HCT116 (cell line): ENCODE measurements around the gene COX10. TPM values are rescaled to one million over a fixed set of nuclear protein-coding genes. Genes with fewer than 3 reads are reported as not detected.

Source experiments
- ATAC-seq: fragments of 200-7000 bp; cut with Tn5 transposase; 2 replicates; pipeline ENCODE4 v1.9.1; 2020; ENCODE audit warnings: mild to moderate bottlenecking, moderate library complexity
- BruUV-seq: library from RNA; stranded (reverse); fragments of 400-500 nt; replicated peaks from 2 replicates; lab custom pipeline; 2021; lab: Mats Ljungman, UMichigan
- CTCF ChIA-PET: fragments of 300-600 bp; sonication (Branson Sonifier 250); formaldehyde crosslinking; loops from one replicate; lab custom pipeline; 2021; ENCODE audit warnings: antibody characterized with exemption; lab: Charles Lee
- POLR2A ChIA-PET: fragments of 300-600, 350-600 bp; sonication (Branson Sonifier 250); formaldehyde crosslinking; loops from one replicate; lab custom pipeline; 2021; ENCODE audit warnings: antibody characterized with exemption; lab: Charles Lee
- RAD21 ChIA-PET, 2 experiments: fragments of 300-600 bp; sonication (Branson Sonifier 250); formaldehyde crosslinking; loops; one replicate each; lab custom pipeline; 2023; ENCODE audit warnings: low total read pairs in 2 of 2; ENCODE audit not compliant: uncharacterized antibody in 2 of 2, unreplicated experiment in 2 of 2, low non-redundant PET in 1 of 2; lab: Charles Lee
- DNase-seq: peaks from one replicate; pipeline ENCODE4 v3.0.0-alpha.2; 2010; ENCODE audit warnings: low read depth, low spot score
- H2AFZ ChIP-seq: fragments of 200-600 bp; shearing (Covaris generic), sonication (generic); 2 replicates; pipeline ENCODE4 v1.6.1; 2017; ENCODE audit warnings: low read depth, mixed run types, mixed read lengths, antibody characterized with exemption, low read length; ENCODE audit not compliant: poor library complexity, severe bottlenecking
- H3K27ac ChIP-seq: 2 replicates; pipeline ENCODE4 v1.5.1; 2012; ENCODE audit warnings: low read depth, low read length
- H3K27me3 ChIP-seq: fragments of 200-600 bp; sonication (generic); 2 replicates; pipeline ENCODE4 v1.6.1; 2016; ENCODE audit warnings: mixed run types, low read length, mixed read lengths; ENCODE audit not compliant: insufficient read depth
- H3K36me3 ChIP-seq, 2 experiments: fragments of 200-500 bp in 1 of 2; fragments of 200-600 bp in 1 of 2; sonication (Bioruptor generic) in 1 of 2; sonication (generic) in 1 of 2; 2 replicates each; pipeline versions ENCODE4 v1.5.1 to v1.6.1; 2014 to 2016; ENCODE audit warnings: low read length in 2 of 2, inconsistent platforms in 1 of 2, mixed read lengths in 1 of 2, mixed run types in 1 of 2; ENCODE audit not compliant: insufficient read depth in 2 of 2, control insufficient read depth in 1 of 2
- H3K4me1 ChIP-seq, 2 experiments: fragments of 200-600 bp in 1 of 2; sonication (generic) in 1 of 2; 2 replicates each; pipeline versions ENCODE4 v1.5.1 to v1.6.1; 2012 to 2017; ENCODE audit warnings: low read length in 2 of 2, inconsistent platforms in 1 of 2, mild to moderate bottlenecking in 1 of 2, mixed read lengths in 1 of 2, mixed run types in 1 of 2, moderate library complexity in 1 of 2; ENCODE audit not compliant: insufficient read depth in 2 of 2, control insufficient read depth in 1 of 2
- H3K4me2 ChIP-seq: fragments of 200-600 bp; sonication (generic); 2 replicates; pipeline ENCODE4 v1.6.1; 2017; ENCODE audit warnings: mixed run types, low read length, mixed read lengths
- H3K4me3 ChIP-seq, 2 experiments: fragments of 200-600 bp in 1 of 2; sonication (generic) in 1 of 2; replicated peaks in 1 of 2; 2 replicates each; pipeline ENCODE4 v1.5.1; 2011 to 2016; ENCODE audit warnings: low read length in 2 of 2, control low read depth in 1 of 2, low read depth in 1 of 2, mild to moderate bottlenecking in 1 of 2, mixed read lengths in 1 of 2, mixed run types in 1 of 2
- H3K79me2 ChIP-seq: fragments of 200-600 bp; sonication (generic); 2 replicates; pipeline ENCODE4 v1.6.1; 2017; ENCODE audit warnings: mild to moderate bottlenecking, mixed run types, low read length, moderate library complexity, mixed read lengths; ENCODE audit not compliant: insufficient read depth
- H3K9ac ChIP-seq: fragments of 200-600 bp; sonication (generic); 2 replicates; pipeline ENCODE4 v1.6.1; 2016; ENCODE audit warnings: low read length, mixed read lengths
- H3K9me2 ChIP-seq: fragments of 200-600 bp; sonication (generic), shearing (Covaris generic); 2 replicates; pipeline ENCODE4 v1.6.1; 2017; ENCODE audit warnings: mixed run types, mild to moderate bottlenecking, moderate library complexity; ENCODE audit not compliant: insufficient read depth
- H3K9me3 ChIP-seq, 2 experiments: fragments of 200-500 bp in 1 of 2; fragments of 200-600 bp in 1 of 2; sonication (Bioruptor generic) in 1 of 2; sonication (generic) in 1 of 2; 2 replicates each; pipeline ENCODE4 v1.6.1; 2014 to 2017; ENCODE audit warnings: low read length in 2 of 2, mixed read lengths in 2 of 2, inconsistent platforms in 1 of 2, low read depth in 1 of 2, mild to moderate bottlenecking in 1 of 2, mixed run types in 1 of 2, moderate library complexity in 1 of 2; ENCODE audit not compliant: control insufficient read depth in 1 of 2, insufficient read depth in 1 of 2
- H4K20me1 ChIP-seq: fragments of 200-600 bp; sonication (generic), shearing (Covaris generic); 2 replicates; pipeline ENCODE4 v1.6.1; 2017; ENCODE audit warnings: mixed run types, mild to moderate bottlenecking, moderate library complexity; ENCODE audit not compliant: insufficient read depth
- CBX3 ChIP-seq: IDR thresholded peaks from 2 replicates; pipeline ENCODE4 v1.6.1; 2012; ENCODE audit warnings: low read depth
- CEBPB ChIP-seq: IDR thresholded peaks from 2 replicates; pipeline ENCODE4 v1.6.1; 2012; ENCODE audit warnings: low read depth
- CTCF ChIP-seq, 3 experiments: fragments of 200-600 bp in 1 of 3; sonication (generic) in 1 of 3; IDR thresholded peaks in 2 of 3; conservative IDR thresholded peaks in 1 of 3; 2 replicates each; pipeline ENCODE4 v1.5.1; 2012 to 2017; ENCODE audit warnings: low read depth in 2 of 3, low read length in 2 of 3, antibody characterized with exemption in 1 of 3, borderline replicate concordance in 1 of 3, control low read depth in 1 of 3, mild to moderate bottlenecking in 1 of 3, mixed read lengths in 1 of 3, mixed run types in 1 of 3, moderate library complexity in 1 of 3; ENCODE audit not compliant: insufficient read depth in 1 of 3
- EZH2phosphoT487 ChIP-seq: fragments of 200-600 bp; IDR thresholded peaks from 2 replicates; pipeline ENCODE4 v1.6.1; 2018; ENCODE audit warnings: antibody characterized with exemption, borderline replicate concordance
- FOSL1 ChIP-seq: IDR thresholded peaks from 2 replicates; pipeline ENCODE4 v1.6.1; 2012; ENCODE audit warnings: low read depth
- JUND ChIP-seq: IDR thresholded peaks from 2 replicates; pipeline ENCODE4 v1.6.1; 2012
- MAX ChIP-seq: IDR thresholded peaks from 2 replicates; pipeline ENCODE4 v1.6.1; 2012
- POLR2A ChIP-seq: IDR thresholded peaks from 2 replicates; pipeline ENCODE4 v1.7.0; 2011; ENCODE audit warnings: borderline replicate concordance; ENCODE audit not compliant: insufficient read depth, insufficient read length; ENCODE audit errors: extremely low read depth
- POLR2AphosphoS5 ChIP-seq: IDR thresholded peaks from 2 replicates; pipeline ENCODE4 v1.6.1; 2011; ENCODE audit warnings: mild to moderate bottlenecking, low read depth, low read length, moderate library complexity
- RAD21 ChIP-seq: IDR thresholded peaks from 2 replicates; pipeline ENCODE4 v1.6.1; 2012; ENCODE audit warnings: low read depth, mild to moderate bottlenecking
- REST ChIP-seq: IDR thresholded peaks from 2 replicates; pipeline ENCODE4 v1.6.1; 2012; ENCODE audit warnings: low read depth
- SIN3A ChIP-seq: IDR thresholded peaks from 2 replicates; pipeline ENCODE4 v1.6.1; 2012; ENCODE audit warnings: low read depth
- SP1 ChIP-seq: IDR thresholded peaks from 2 replicates; pipeline ENCODE4 v1.6.1; 2012; ENCODE audit warnings: low read depth
- SRF ChIP-seq: IDR thresholded peaks from 2 replicates; pipeline ENCODE4 v1.6.1; 2012; ENCODE audit warnings: low read depth
- TCF7L2 ChIP-seq: IDR thresholded peaks from 2 replicates; pipeline ENCODE4 v1.7.0; 2011; ENCODE audit warnings: borderline replicate concordance, inconsistent platforms; ENCODE audit not compliant: insufficient read depth, insufficient read length; ENCODE audit errors: extremely low read depth
- YY1 ChIP-seq: IDR thresholded peaks from 2 replicates; pipeline ENCODE4 v1.6.1; 2011; ENCODE audit warnings: low read length, low read depth, moderate library complexity, mild to moderate bottlenecking; ENCODE audit not compliant: insufficient replicate concordance; ENCODE audit errors: extremely low read depth
- ZFX ChIP-seq: fragments of 450-650 bp; IDR thresholded peaks from 2 replicates; pipeline ENCODE4 v1.6.1; 2017
- intact Hi-C: fragments of 100-400 bp; cut with micrococcal nuclease; formaldehyde crosslinking; loops from 2 replicates; pipeline ENCODE4 v1.10.0; 2022
- total RNA-seq: library from RNA; stranded (reverse); gene quantifications from one replicate; pipeline ENCODE4 v1.2.1, GENCODE V29; 2021; ENCODE audit not compliant: unreplicated experiment

Gene COX10
- total RNA-seq, 1 experiment from 2014 or later: 22.4 TPM

GRCh38 chr17:14205380-14205779, 136.1 kb downstream of the COX10 start:
- no peak overlapping the region for H3K27ac ChIP-seq
- BruUV-seq: no TSS peak
- intact Hi-C loops: no loop called here
- H3K9ac ChIP-seq: no peak overlapping the region
- no peak for TF ChIP-seq POLR2A
- ATAC-seq: no peak
- no peaks in the 10 kb centered on the region for H3K27me3 ChIP-seq
- H3K4me1 ChIP-seq: peaks cover 12 to 27% of the 10 kb centered on the region in 2 experiments
- no peak overlapping the region for H3K4me3 ChIP-seq
- no peak overlapping the region for H2AFZ ChIP-seq
- H3K9me2 ChIP-seq: no peaks in the 10 kb centered on the region
- RAD21 ChIA-PET: no interaction called here
- peaks cover 0 to 5% of the 10 kb centered on the region in 2 experiments; a peak in 1 of 4 replicates for H3K36me3 ChIP-seq
- CTCF ChIA-PET: no interaction called here
- peak overlapping the region; percentile 53 for H3K4me2 ChIP-seq
- H3K79me2 ChIP-seq: no peaks in the 10 kb centered on the region
- H4K20me1 ChIP-seq: no peaks in the 10 kb centered on the region
- POLR2A ChIA-PET: no interaction called here
- H3K9me3 ChIP-seq: no peaks in the 10 kb centered on the region
- no peak for DNase-seq

GRCh38 chr17:14205992-14206461, 136.7 kb downstream of the COX10 start:
- H3K4me3 ChIP-seq: no peak overlapping the region
- CTCF ChIA-PET: no interaction called here
- RAD21 ChIA-PET: no interaction called here
- H4K20me1 ChIP-seq: no peaks in the 10 kb centered on the region
- peak overlapping the region; percentile 10; the same call in 1 of the 2 replicates for H3K9ac ChIP-seq
- H3K4me1 ChIP-seq: peaks cover 12 to 27% of the 10 kb centered on the region in 2 experiments
- no peak overlapping the region for H2AFZ ChIP-seq
- TF ChIP-seq CEBPB (peak; percentile 68), REST (no peak), EZH2phosphoT487 (no peak), ZFX (no peak), SP1 (peak; percentile 77), RAD21 (peak; percentile 36), CTCF (IDR thresholded peaks at IDR 0.05 in 2 of 3, conservative IDR thresholded peaks at IDR 0.05 in 1 of 3; ENCODE audit: borderline replicate concordance in 1 of 3, insufficient read depth in 1 of 3, low read depth in 2 of 3, low read length in 2 of 3) (no peak), YY1 (peak; percentile 55), TCF7L2 (peak; percentile 83), FOSL1 (peak; percentile 73), SIN3A (peak; percentile 96), POLR2AphosphoS5 (peak; percentile 29; the same call in 1 of the 2 replicates), MAX (peak; percentile 91), JUND (peak; percentile 81), CBX3 (peak; percentile 93), SRF (no peak)
- intact Hi-C loops: no loop called here
- H3K9me2 ChIP-seq: no peaks in the 10 kb centered on the region
- no peaks in the 10 kb centered on the region for H3K79me2 ChIP-seq
- peaks cover 0 to 5% of the 10 kb centered on the region in 2 experiments; a peak in 1 of 4 replicates for H3K36me3 ChIP-seq
- BruUV-seq: no TSS peak
- ATAC-seq (peak; percentile 96), DNase-seq (peak; percentile 86)
- H3K9me3 ChIP-seq: no peaks in the 10 kb centered on the region
- POLR2A ChIA-PET: no interaction called here
- peak overlapping the region; percentile 53 for H3K4me2 ChIP-seq
- no peak overlapping the region; the same call in 1 of the 2 replicates for H3K27ac ChIP-seq
- no peaks in the 10 kb centered on the region for H3K27me3 ChIP-seq
